H54 (cell line): ENCODE data around the gene RHBDL3.
"Not testable (repeated sequence)": the region's sequence is repeated elsewhere in the genome, so short reads cannot be mapped to it uniquely, and the experiment has no call there.

Experiments used
- DNase-seq: peaks from one replicate; pipeline ENCODE4 v3.0.0; 2011; ENCODE audit warnings: low spot score, mixed read lengths; ENCODE audit not compliant: insufficient read length
- FAIRE-seq: peaks from 3 replicates; lab custom pipeline; 2011; peaks lifted over from hg19 to GRCh38; lab: Jason Lieb, UNC
- POLR2A ChIP-seq: IDR thresholded peaks from 2 replicates; pipeline ENCODE4 v1.6.1; 2011; ENCODE audit warnings: low read depth, mild to moderate bottlenecking, low read length

Gene RHBDL3

DNA sequence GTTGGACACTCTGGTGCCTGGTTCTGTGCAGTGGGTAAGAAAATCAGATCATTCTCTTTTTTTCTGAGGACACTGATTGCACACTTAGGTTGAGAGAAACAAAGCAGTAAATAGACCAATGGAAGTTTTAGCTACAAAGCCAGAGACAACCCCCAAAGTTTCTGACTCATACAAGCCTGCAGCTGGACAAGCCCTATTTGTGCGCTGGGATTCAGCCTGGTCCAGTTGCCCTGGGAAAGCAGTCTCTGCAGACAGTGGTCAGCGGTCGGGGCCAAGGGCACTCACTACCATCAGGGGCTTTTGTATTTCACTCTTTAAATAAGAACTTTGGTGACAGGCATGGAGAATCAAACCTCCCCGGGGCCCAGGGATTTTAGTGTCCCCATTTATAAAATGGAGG is 6.0 kb upstream of the RHBDL3 start:
- peak; percentile 71 for DNase-seq
- no peak for TF ChIP-seq POLR2A

DNA sequence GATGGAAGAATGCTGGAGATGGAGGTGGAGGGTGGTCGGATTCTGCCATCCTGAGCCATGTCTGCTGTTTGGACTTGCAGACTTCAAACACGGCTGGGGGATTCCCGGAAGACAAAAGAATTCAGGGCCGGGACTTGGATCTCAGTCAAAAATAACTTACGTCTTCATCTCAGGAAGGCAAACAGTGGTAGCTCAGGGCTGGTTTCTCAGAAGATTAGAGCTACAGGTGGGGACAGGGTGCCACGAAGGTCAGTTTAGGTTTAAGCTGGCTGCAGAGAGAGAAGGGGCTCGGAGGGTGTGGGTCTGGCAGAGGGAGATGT is 4.3 kb upstream of the RHBDL3 start:
- DNase-seq (no peak), FAIRE-seq (no peak)
- TF ChIP-seq POLR2A = no peak

More for the DNA sequence above, 6.0 kb upstream of the RHBDL3 start:
- FAIRE-seq = no peak

DNA sequence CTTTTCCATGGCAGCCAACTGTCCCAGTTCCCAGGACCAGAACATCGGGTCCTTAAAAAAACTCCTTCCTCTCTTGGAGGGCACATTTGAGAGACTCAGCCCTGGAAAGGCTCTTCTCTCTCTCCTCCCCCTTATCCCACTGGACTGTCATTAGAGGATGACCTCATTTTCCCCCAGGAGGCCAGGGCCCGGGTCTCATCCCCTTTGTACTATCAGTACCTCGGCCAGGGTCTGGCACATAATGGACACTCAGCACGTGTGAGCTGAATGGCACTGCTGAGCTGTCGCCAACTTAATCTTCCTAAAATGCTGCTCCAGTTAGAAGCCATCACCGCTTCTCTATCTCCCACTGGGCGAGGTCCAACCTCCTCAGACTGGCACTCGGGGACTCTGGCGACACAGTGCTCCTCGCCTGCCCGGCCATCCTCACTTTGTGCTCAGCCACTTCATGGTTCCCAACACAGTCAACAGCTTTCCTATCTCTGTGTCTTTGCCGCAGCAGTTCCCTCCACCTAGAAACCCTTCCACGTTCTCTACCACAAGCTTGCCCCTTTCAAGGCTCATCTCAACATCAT is 3.6 kb upstream of the RHBDL3 start:
- no peak for DNase-seq
- no peak for FAIRE-seq

DNA sequence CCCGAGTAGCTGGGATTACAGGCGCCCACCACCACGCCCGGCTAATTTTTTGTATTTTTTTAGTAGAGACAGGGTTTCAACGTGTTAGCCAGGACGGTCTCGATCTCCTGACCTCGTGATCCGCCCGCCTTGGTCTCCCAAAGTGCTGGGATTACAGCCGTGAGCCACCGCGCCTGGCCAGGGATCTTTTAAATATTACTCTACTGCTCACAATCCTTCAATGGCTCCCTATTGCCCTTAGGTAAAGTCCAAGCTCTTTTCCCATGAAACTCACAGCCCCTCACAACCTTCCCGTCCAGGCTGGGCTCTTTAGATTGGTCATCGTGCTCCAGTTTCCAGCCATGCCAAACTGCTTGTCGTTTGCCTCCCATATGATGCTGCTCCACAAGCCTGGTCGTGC is 2.1 kb upstream of the RHBDL3 start:
- DNase-seq, FAIRE-seq: not testable (repeated sequence)

More for the DNA sequence above, 3.6 kb upstream of the RHBDL3 start:
- no peak for TF ChIP-seq POLR2A

DNA sequence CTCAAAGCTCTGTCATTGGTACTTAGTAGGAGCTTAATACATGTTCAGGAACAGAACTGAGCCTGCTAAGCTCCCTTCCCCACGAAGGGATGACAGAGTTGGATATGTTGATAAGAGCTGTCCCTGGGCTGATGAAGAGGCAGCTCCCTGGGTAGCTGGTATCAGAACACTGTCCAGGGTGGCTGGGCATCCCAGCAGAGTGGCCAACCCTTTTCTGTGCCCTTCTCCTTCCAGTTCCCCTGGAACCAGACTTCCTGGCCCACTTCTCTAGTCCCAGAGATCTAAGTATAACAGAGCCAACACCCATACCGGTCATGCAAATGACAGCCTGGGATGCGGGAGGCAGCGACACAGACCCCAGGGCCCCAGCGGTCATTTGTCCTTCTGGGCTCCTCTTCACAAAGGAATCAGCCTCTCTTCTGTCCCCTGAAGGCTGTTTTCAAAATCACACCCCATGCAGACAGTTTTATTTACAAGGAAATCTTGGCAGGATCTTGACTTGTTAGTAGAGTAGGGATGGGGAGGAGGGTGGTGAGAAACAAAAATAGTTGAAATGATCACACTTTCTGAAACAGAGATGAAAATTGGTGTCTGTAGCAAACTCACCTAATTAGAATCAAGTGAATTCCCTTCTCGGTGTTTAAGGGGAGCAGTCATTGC is 1.4 kb upstream of the RHBDL3 start:
- DNase-seq (no peak), FAIRE-seq (no peak)

DNA sequence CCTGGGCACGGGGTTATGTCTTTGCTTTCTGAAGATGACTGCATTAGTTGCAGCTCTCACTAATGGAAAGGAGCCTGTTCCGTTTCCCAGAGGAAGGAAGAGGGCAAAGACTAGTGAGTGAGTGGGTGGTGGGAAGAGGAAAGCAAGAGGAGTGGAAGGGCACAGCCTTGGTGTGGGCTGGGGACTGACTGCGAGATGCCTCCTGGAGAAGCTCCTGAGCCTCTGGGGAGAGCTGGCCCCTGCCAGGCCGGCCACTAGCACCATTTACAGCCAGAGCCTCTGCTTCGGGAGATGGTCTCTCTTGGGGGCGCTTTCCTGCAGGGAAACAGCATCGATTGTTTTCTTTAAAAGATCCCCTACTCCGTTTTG is 825 bp upstream of the RHBDL3 start:
- DNase-seq (no peak), FAIRE-seq (no peak)
- no peak for TF ChIP-seq POLR2A

More for the DNA sequence above, 1.4 kb upstream of the RHBDL3 start:
- TF ChIP-seq POLR2A = no peak

DNA sequence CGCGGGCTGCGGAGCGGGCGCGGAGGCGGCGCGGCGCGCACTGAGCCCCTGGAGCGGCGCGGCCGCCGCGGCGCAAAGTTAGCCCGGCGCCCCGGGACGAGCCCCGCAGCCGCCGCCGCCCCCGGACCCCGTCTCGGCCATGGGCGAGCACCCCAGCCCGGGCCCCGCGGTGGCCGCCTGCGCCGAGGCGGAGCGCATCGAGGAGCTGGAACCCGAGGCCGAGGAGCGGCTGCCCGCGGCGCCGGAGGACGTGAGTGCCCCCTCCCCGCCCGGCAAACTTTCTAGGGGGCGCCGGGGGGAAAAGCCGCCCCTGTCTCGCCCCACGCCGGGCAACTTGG is 388 bp downstream of the RHBDL3 start:
- DNase-seq = no peak
- FAIRE-seq = no peak
- TF ChIP-seq POLR2A = no peak

DNA sequence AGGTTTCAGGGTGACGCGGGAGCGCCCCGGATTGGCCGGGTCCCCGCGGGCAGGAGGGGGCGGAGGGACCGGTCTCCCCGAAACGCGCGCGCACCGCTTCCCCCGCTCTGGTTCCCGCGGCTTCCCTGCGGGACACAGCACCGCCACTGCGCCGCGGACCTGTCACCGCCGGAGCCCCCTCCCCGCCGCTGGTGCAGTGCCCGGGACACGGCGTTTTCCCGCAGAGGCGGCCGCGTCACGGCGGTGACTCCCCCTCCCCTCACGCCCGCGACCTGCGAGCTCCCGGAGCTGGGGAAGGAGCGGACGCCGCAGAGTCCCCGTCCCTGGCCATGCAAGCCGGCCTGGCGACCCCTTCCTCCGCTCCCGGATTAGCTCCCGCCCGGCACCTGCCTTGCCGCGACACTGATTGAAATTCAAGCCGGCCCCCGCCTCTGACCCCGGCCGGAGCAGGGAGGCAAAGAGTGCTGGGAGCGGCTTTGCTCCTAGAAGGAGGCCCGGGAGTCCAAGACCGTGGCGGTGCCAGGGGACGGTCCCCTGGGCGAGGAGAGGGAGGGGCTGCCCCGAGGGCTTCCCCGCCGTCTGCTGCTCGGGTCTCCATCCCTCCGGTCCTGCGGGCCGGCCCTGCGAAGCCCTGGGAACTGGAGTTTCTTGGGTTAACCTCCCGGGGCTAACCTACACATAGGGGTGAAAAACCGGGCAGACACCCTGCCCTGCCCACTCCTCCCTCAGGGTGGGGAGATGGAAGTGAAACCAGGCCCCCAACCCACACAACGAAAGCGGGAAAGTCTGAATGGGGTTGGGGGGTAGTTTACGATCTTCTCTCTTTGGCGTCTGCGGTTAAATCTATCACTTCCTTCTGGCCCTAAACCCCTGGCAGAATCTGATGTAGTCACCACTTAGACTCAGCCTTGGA is 1.0 kb downstream of the RHBDL3 start:
- FAIRE-seq (no peak), DNase-seq (no peak)
- TF ChIP-seq POLR2A = no peak

DNA sequence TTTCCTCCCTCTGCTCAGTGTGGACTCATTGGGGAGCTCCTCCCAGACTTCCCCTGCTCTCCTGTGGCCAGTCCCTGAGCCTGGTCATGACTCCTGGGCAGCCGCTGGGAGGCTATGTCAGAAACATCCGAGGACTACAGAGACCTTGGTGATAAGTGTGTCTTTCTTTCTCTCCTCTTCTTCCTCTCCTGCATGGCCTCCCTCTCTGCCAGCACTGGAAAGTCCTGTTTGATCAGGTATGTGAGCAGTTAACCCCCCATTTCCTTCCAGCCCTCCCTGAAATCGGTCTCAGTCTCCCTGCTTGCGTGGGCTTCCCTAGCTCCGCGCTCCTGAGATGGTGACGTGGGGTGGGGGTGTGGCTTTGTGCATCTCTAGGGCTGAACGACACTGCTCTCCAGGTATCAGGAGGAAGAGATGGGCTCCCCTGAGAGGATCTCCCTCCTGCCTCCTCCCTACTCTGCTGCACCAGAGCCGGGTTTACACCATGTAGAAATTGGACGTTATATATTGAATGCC is 2.1 kb downstream of the RHBDL3 start:
- DNase-seq (no peak), FAIRE-seq (no peak)
- no peak for TF ChIP-seq POLR2A

DNA sequence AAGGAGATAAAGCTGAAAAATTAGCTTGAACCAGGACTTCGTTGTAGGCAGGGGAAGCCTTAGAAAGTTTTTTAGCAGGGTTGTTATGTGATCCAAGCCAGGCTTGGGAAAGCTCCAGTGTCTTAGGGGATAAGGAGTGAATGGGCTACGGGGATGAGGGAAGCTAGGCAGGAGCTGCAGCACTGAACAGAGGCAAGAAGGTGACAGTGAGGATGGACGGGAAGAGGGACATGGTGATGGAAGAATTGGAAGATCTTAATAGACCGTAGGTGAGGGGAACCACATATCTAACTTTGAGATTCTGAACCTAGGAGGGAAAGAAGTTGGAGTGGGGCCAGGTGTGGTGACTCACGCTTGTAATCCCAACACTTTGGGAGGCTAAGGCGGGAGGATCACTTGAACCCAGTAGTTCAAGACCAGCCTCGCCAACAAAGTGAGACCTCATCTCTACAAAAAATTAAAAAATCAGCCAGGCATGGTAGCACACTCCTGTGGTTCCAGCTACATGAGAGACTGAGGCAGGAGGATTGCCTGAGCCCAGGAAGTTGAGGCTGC is 3.2 kb downstream of the RHBDL3 start:
- DNase-seq (no peak), FAIRE-seq (no peak)
- TF ChIP-seq POLR2A = no peak

DNA sequence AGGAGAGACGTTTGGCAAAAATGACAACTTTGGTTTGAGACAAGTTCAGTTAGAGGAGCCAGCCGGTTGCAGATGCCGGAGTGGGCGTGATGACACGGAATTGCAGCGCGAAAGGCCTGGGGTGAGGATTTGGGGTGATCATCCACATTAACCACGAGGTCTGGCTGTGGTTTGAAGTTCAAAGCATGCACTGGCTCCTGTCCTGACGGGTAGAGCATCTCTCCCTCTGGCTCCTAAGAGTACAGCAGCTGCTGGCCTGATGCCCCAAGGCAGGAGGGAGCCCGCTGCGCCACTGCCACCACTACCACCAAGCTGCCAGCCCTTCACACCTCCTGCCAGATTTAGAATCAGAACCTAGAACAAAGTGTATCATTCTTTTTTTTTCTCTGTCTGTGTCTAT is 3.7 kb downstream of the RHBDL3 start:
- no peak for FAIRE-seq
- DNase-seq = no peak
- TF ChIP-seq POLR2A = no peak

DNA sequence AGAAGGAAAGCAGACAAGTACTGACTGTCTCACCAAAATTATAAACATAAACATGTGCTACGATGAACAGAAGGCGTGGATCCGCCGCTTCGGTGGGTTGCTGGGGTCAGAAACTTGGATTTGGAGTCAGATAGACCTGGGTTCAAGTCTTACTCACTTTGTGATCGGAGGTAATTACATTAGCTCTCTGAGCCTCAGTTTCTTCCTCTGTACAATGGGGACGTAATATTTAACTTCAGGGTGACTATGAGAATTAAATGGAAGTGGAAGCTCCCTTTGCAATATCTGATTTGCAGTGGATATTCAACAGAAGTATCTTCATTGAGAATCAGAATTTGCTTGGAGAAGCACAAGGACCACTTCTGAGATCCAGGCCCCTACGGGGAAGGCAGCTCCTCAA is 6.2 kb downstream of the RHBDL3 start:
- DNase-seq (no peak), FAIRE-seq (no peak)

DNA sequence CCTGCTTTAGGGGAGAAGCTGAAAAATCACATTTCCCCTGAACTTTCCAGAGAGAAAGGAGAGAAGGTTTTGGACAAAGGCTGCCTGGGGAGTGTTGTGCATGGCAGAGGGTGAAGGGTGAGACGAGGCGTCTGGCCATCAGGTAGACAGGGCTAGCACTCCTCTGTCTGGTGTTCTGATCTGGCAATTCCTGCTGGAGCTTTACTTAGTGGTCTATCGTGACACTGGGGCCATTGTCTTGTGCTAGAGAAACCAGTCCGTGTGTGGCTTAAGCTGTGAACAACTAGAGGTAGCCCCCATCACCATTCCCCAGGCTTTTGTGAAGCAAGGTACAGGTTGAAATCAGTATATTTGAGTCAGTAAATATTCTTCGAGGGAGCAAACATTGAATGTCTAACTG is 8.5 kb downstream of the RHBDL3 start:
- TF ChIP-seq POLR2A = no peak
- FAIRE-seq (no peak), DNase-seq (no peak)

More for the DNA sequence above, 6.2 kb downstream of the RHBDL3 start:
- TF ChIP-seq POLR2A = no peak

DNA sequence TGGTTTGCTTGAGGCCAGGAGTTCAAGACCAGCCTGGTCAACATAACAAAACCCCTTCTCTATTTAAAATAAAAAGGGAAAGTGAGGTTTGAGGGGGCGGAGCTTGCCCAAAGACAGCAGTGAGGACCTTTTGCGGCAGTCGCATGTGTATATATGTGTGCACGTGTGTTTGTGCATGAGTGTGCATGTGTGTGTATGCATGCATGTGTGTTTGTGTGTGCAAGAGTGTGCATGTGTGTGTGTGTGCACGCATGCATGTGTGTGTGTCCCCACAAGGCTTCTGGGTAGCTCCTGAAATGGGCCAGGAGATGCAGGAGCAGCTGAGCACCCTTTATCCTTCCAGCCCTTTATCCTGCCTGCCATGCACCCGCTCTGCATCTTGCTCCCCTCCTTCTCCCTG is 9.0 kb downstream of the RHBDL3 start:
- TF ChIP-seq POLR2A = no peak
- FAIRE-seq = no peak
- no peak for DNase-seq
